GM23248 (cell line): Measurements from ENCODE around the gene FGF6. TPM values are rescaled to one million over a fixed set of nuclear protein-coding genes. Genes with fewer than 3 reads are reported as not detected.

ENCODE experiments used
- DNase-seq: peaks from one replicate; pipeline ENCODE4 v3.0.0-alpha.2; 2015
- H2AFZ ChIP-seq: fragments of 200-600 bp; sonication (generic); 2 replicates; pipeline ENCODE4 v1.6.1; 2016; ENCODE audit warnings: antibody characterized with exemption
- H3F3A ChIP-seq: fragments of 200-600 bp; sonication (generic); 2 replicates; pipeline ENCODE4 v1.6.1; 2016; ENCODE audit warnings: mild to moderate bottlenecking, antibody characterized with exemption, mixed run types; ENCODE audit not compliant: insufficient read depth
- H3K27ac ChIP-seq: fragments of 200-600 bp; sonication (generic); 2 replicates; pipeline ENCODE4 v1.5.1; 2016; ENCODE audit warnings: mild to moderate bottlenecking
- H3K27me3 ChIP-seq: fragments of 200-600 bp; sonication (generic); replicated peaks from 2 replicates; pipeline ENCODE4 v1.6.1; 2016; ENCODE audit warnings: mild to moderate bottlenecking; ENCODE audit not compliant: insufficient read depth
- H3K36me3 ChIP-seq: fragments of 200-600 bp; sonication (generic); 2 replicates; pipeline ENCODE4 v1.6.1; 2016; ENCODE audit warnings: low read depth, mild to moderate bottlenecking
- H3K4me1 ChIP-seq: fragments of 200-600 bp; sonication (generic); 2 replicates; pipeline ENCODE4 v1.6.1; 2016; ENCODE audit warnings: mild to moderate bottlenecking; ENCODE audit not compliant: insufficient read depth
- H3K4me2 ChIP-seq: fragments of 200-600 bp; sonication (generic); one replicate; pipeline ENCODE4 v1.6.1; 2016; ENCODE audit warnings: mild to moderate bottlenecking; ENCODE audit not compliant: unreplicated experiment
- H3K4me3 ChIP-seq: fragments of 200-600 bp; sonication (generic); 2 replicates; pipeline ENCODE4 v1.5.1; 2016; ENCODE audit warnings: mild to moderate bottlenecking
- H3K79me2 ChIP-seq: fragments of 200-600 bp; sonication (generic); 2 replicates; pipeline ENCODE4 v1.6.1; 2016; ENCODE audit warnings: mild to moderate bottlenecking; ENCODE audit not compliant: insufficient read depth
- H3K9ac ChIP-seq: fragments of 200-600 bp; sonication (generic); 2 replicates; pipeline ENCODE4 v1.6.1; 2016; ENCODE audit warnings: mild to moderate bottlenecking
- H3K9me2 ChIP-seq: fragments of 200-600 bp; sonication (generic); 2 replicates; pipeline ENCODE4 v1.6.1; 2016; ENCODE audit warnings: mixed run types, mild to moderate bottlenecking, moderate library complexity; ENCODE audit not compliant: insufficient read depth
- H3K9me3 ChIP-seq: fragments of 200-600 bp; sonication (generic); one replicate; pipeline ENCODE4 v1.6.1; 2017; ENCODE audit warnings: low read depth
- H4K20me1 ChIP-seq: fragments of 200-600 bp; sonication (generic); 2 replicates; pipeline ENCODE4 v1.6.0; 2016; ENCODE audit not compliant: insufficient read depth
- EZH2 ChIP-seq: fragments of 200-600 bp; sonication (generic); IDR thresholded peaks from 2 replicates; pipeline ENCODE4 v1.6.1; 2018; ENCODE audit warnings: antibody characterized with exemption, mild to moderate bottlenecking; ENCODE audit not compliant: insufficient read depth, poor library complexity, severe bottlenecking
- EZH2phosphoT487 ChIP-seq: fragments of 200-600 bp; sonication (generic); IDR thresholded peaks from 2 replicates; pipeline ENCODE4 v1.6.1; 2018; ENCODE audit warnings: antibody characterized with exemption, moderate library complexity, mild to moderate bottlenecking, low read depth; ENCODE audit not compliant: insufficient read depth
- WGBS, 2 experiments: methylation state at CpG; one replicate each; pipeline ENCODE4 v1.1.6; 2015 to 2017; ENCODE audit warnings: low lambda C conversion rate in 2 of 2, low coverage in 1 of 2; ENCODE audit errors: missing lambda C conversion rate in 2 of 2; 5-methylcytosine and 5-hydroxymethylcytosine counted together
- in situ Hi-C: fragments of 300-500 bp; cut with MboI; formaldehyde crosslinking; loops from 2 replicates; pipeline ENCODE4 v1.15.0; 2020
- polyA plus RNA-seq: library from polyadenylated mRNA; unstranded; fragments of >200 nt; fragmentation: Nextera tagmentation; extraction: Ambion mirVana; gene quantifications from 2 replicates; pipeline ENCODE4 v1.2.1, GENCODE V29; 2016
- total RNA-seq: library from RNA; depleted of rRNA; stranded (reverse); fragments of >200 nt; shearing (Covaris generic); gene quantifications from 2 replicates; pipeline ENCODE4 v1.2.3, GENCODE V29; 2014; rRNA removed

The FGF6 gene
- total and polyA plus RNA-seq, 2 experiments from 2014 or later: not detected

GRCh38 chr12:4388662-4389061, 57.0 kb downstream of the FGF6 start:
- Histone ChIP-seq H3K4me1 (no peaks in the 10 kb centered on the region), H3K4me3 (no peak overlapping the region), H3F3A (no peaks in the 10 kb centered on the region), H4K20me1 (no peaks in the 10 kb centered on the region), H3K36me3 (no peaks in the 10 kb centered on the region), H3K27me3 (0 out of 2 replicates have a peak, but pooled peaks cover 4% of the 10 kb centered on the region), H3K9me3 (no peaks in the 10 kb centered on the region), H3K9me2 (no peaks in the 10 kb centered on the region), H2AFZ (no peak overlapping the region), H3K27ac (no peak overlapping the region), H3K79me2 (no peaks in the 10 kb centered on the region), H3K9ac (no peak overlapping the region), H3K4me2 (no peak overlapping the region)
- in situ Hi-C loops: no loop called here
- no peak for TF ChIP-seq EZH2
- no peak for TF ChIP-seq EZH2phosphoT487
- no peak for DNase-seq
- 17 to 25% methylated on average over 2 of the region's 2 CpGs for WGBS, 2 experiments

- no peak overlapping the region for H3K4me2 ChIP-seq
- no peak overlapping the region for H3K27ac ChIP-seq
- H3K4me1 ChIP-seq: no peaks in the 10 kb centered on the region
- H3K9ac ChIP-seq: no peak overlapping the region
- no peak for DNase-seq
- H4K20me1 ChIP-seq: no peaks in the 10 kb centered on the region
- no peaks in the 10 kb centered on the region for H3K36me3 ChIP-seq
- H3K27me3 ChIP-seq: 0 out of 2 replicates have a peak, but pooled peaks cover 4% of the 10 kb centered on the region
- TF ChIP-seq EZH2phosphoT487: no peak
- TF ChIP-seq EZH2: no peak
- H3K9me3 ChIP-seq: no peaks in the 10 kb centered on the region
- in situ Hi-C loops: no loop called here
- H3F3A ChIP-seq: no peaks in the 10 kb centered on the region
- H3K79me2 ChIP-seq: no peaks in the 10 kb centered on the region
- H3K9me2 ChIP-seq: no peaks in the 10 kb centered on the region
- no peak overlapping the region for H3K4me3 ChIP-seq
- H2AFZ ChIP-seq: no peak overlapping the region
- WGBS, 2 experiments: 56 to 64% methylated on average over 1 of the region's 1 CpG
Measured at GRCh38 chr12:4388032-4388431, 57.6 kb downstream of the FGF6 start.

- H4K20me1 ChIP-seq: no peaks in the 10 kb centered on the region
- no peak overlapping the region for H3K4me2 ChIP-seq
- H3K27ac ChIP-seq: no peak overlapping the region
- no peaks in the 10 kb centered on the region for H3K36me3 ChIP-seq
- DNase-seq: no peak
- H3K4me1 ChIP-seq: no peaks in the 10 kb centered on the region
- no peaks in the 10 kb centered on the region for H3F3A ChIP-seq
- H3K27me3 ChIP-seq: 0 out of 2 replicates have a peak, but pooled peaks cover 4% of the 10 kb centered on the region
- in situ Hi-C loops: no loop called here
- H2AFZ ChIP-seq: no peak overlapping the region
- 33 to 44% methylated on average over 5 of the region's 5 CpGs for WGBS, 2 experiments
- TF ChIP-seq EZH2: no peak
- no peak for TF ChIP-seq EZH2phosphoT487
- H3K9me2 ChIP-seq: no peaks in the 10 kb centered on the region
- H3K9me3 ChIP-seq: no peaks in the 10 kb centered on the region
- no peaks in the 10 kb centered on the region for H3K79me2 ChIP-seq
- H3K9ac ChIP-seq: no peak overlapping the region
- H3K4me3 ChIP-seq: no peak overlapping the region
Measured at GRCh38 chr12:4387607-4388006, 58.0 kb downstream of the FGF6 start.

- Histone ChIP-seq H3K27ac (no peak overlapping the region), H3K36me3 (no peaks in the 10 kb centered on the region), H4K20me1 (no peaks in the 10 kb centered on the region), H3K9ac (no peak overlapping the region), H3K27me3 (peaks cover 4% of the 10 kb centered on the region; the same call in 1 of the 2 replicates), H2AFZ (no peak overlapping the region), H3F3A (no peaks in the 10 kb centered on the region), H3K9me3 (no peaks in the 10 kb centered on the region), H3K4me3 (no peak overlapping the region), H3K4me1 (no peaks in the 10 kb centered on the region), H3K79me2 (no peaks in the 10 kb centered on the region), H3K9me2 (no peaks in the 10 kb centered on the region), H3K4me2 (no peak overlapping the region)
- in situ Hi-C loops: no loop called here
- 13 to 14% methylated on average over 4 of the region's 4 CpGs for WGBS, 2 experiments
- no peak for TF ChIP-seq EZH2
- no peak for TF ChIP-seq EZH2phosphoT487
- DNase-seq: no peak
Measured at GRCh38 chr12:4386801-4387200, 58.8 kb downstream of the FGF6 start.

Other genes with a start within 250 kb of the FGF6 start
- 4.2 and 4.9 TPM in 2 replicates for gene CCND2, start 172.1 kb downstream of the FGF6 start, total RNA-seq
- gene CCND2, start 172.1 kb downstream of the FGF6 start, polyA plus RNA-seq: 2.9 TPM in 2 replicates
- 6.7 and 9.3 TPM in 2 replicates for gene TIGAR, start 124.6 kb downstream of the FGF6 start, total RNA-seq
- gene TIGAR, start 124.6 kb downstream of the FGF6 start, polyA plus RNA-seq: 23.6 and 24.6 TPM in 2 replicates
- not detected in 2 replicates for gene FGF23, start 66.1 kb downstream of the FGF6 start, total RNA-seq
- not detected in 2 replicates for gene FGF23, start 66.1 kb downstream of the FGF6 start, polyA plus RNA-seq
- gene RAD51AP1, start 93.1 kb upstream of the FGF6 start, total RNA-seq: 13.1 and 13.2 TPM in 2 replicates
- 11.6 and 12.4 TPM in 2 replicates for gene RAD51AP1, start 93.1 kb upstream of the FGF6 start, polyA plus RNA-seq
- gene DYRK4, start 116.4 kb upstream of the FGF6 start, total RNA-seq: 63.3 and 78.3 TPM in 2 replicates
- 64.0 and 64.5 TPM in 2 replicates for gene DYRK4, start 116.4 kb upstream of the FGF6 start, polyA plus RNA-seq
- gene AKAP3, start 203.2 kb upstream of the FGF6 start, total RNA-seq: 0.22 and 0.89 TPM in 2 replicates
- 0.30 and 0.36 TPM in 2 replicates for gene AKAP3, start 203.2 kb upstream of the FGF6 start, polyA plus RNA-seq
- gene NDUFA9, start 203.3 kb upstream of the FGF6 start, total RNA-seq: 57.8 and 61.2 TPM in 2 replicates
- 118 and 120 TPM in 2 replicates for gene NDUFA9, start 203.3 kb upstream of the FGF6 start, polyA plus RNA-seq